ENCODE data around the gene URGCP. TPM values are rescaled to one million over a fixed set of nuclear protein-coding genes. Genes with fewer than 3 reads are reported as not detected.

The URGCP gene
- total RNA-seq, 1 experiment from 2014 or later: 30.7 TPM

GRCh38 chr7:43953071-43953470 lies 46.7 kb upstream of the URGCP start:
- Histone ChIP-seq H3K9me3 (ENCODE audit: control insufficient read depth, low read depth, low read length) (no peaks in the 10 kb centered on the region), H3K23ac (ENCODE audit: insufficient read length, low read depth, low read length) (no peak overlapping the region), H3K56ac (ENCODE audit: insufficient read length, low read depth, low read length) (no peak overlapping the region), H4K91ac (ENCODE audit: insufficient read length, low read depth, low read length) (no peak overlapping the region), H3K4ac (ENCODE audit: low read depth, low read length) (no peak overlapping the region), H2BK12ac (ENCODE audit: insufficient read length, low read depth, low read length) (no peak overlapping the region), H3K18ac (ENCODE audit: insufficient read length, low read depth, low read length) (no peak overlapping the region), H2BK120ac (ENCODE audit: low read depth, low read length, poor library complexity, severe bottlenecking) (no peak overlapping the region), H3K27ac (ENCODE audit: insufficient read length, low read depth, low read length) (no peak overlapping the region), H4K5ac (ENCODE audit: insufficient read length, low read depth, low read length) (no peak overlapping the region), H2BK20ac (ENCODE audit: low read depth, low read length, poor library complexity, severe bottlenecking) (no peak overlapping the region), H2AK5ac (ENCODE audit: insufficient read length, low read length) (no peak overlapping the region), H3K79me1 (ENCODE audit: insufficient read depth, low read depth, low read length, poor library complexity, severe bottlenecking) (no peaks in the 10 kb centered on the region), H3K4me1 (ENCODE audit: insufficient read depth, low read length) (peaks cover 3% of the 10 kb centered on the region; the same call in 1 of the 2 replicates), H2BK5ac (ENCODE audit: insufficient read length, low read length) (no peak overlapping the region), H4K20me1 (ENCODE audit: control insufficient read depth, insufficient read depth, insufficient read length) (no peaks in the 10 kb centered on the region), H3K23me2 (ENCODE audit: insufficient read length, low read depth, low read length, poor library complexity, severe bottlenecking) (no peaks in the 10 kb centered on the region), H3K27me3 (ENCODE audit: insufficient read depth, low read length) (no peaks in the 10 kb centered on the region), H2BK15ac (ENCODE audit: low read depth, low read length) (no peak overlapping the region), H3K9ac (ENCODE audit: extremely low read depth, insufficient read length, low read length) (no peak overlapping the region), H3K79me2 (ENCODE audit: insufficient read depth, low read length) (no peaks in the 10 kb centered on the region), H3T11ph (ENCODE audit: low read length) (no peak overlapping the region), H3K4me2 (ENCODE audit: insufficient read depth, insufficient read length, low read length) (no peak overlapping the region), H3K14ac (ENCODE audit: insufficient read depth, low read length) (no peak overlapping the region), H4K8ac (replicated peaks; ENCODE audit: insufficient read length, low read depth, low read length) (no peak overlapping the region), H2AFZ (ENCODE audit: low read length) (no peak overlapping the region)
- no peak for DNase-seq
- Mint-ChIP-seq H3K36me3 (ENCODE audit: insufficient read depth in 1 of 3, low read depth in 3 of 3) (no peaks in the 10 kb centered on the region; a peak in 2 of 7 replicates), H3K4me1 (peaks cover 4 to 8% of the 10 kb centered on the region in 2 experiments; a peak in 3 of 4 replicates), H3K27me3 (ENCODE audit: low read depth) (no peaks in the 10 kb centered on the region), H3K4me3 (no peak overlapping the region), H3K27ac (no peak overlapping the region; a peak in 1 of 7 replicates), H3K9me3 (no peaks in the 10 kb centered on the region)
- no peak for TF ChIP-seq CTCF (conservative IDR thresholded peaks at IDR 0.05)
- WGBS (ENCODE audit: extremely low coverage, insufficient read length, low lambda C conversion rate): no CpG with 5 or more reads among the region's 5 CpGs

All from H9 (cell line).